ENCODE results near the gene AMOTL2.

The AMOTL2 gene

DNA sequence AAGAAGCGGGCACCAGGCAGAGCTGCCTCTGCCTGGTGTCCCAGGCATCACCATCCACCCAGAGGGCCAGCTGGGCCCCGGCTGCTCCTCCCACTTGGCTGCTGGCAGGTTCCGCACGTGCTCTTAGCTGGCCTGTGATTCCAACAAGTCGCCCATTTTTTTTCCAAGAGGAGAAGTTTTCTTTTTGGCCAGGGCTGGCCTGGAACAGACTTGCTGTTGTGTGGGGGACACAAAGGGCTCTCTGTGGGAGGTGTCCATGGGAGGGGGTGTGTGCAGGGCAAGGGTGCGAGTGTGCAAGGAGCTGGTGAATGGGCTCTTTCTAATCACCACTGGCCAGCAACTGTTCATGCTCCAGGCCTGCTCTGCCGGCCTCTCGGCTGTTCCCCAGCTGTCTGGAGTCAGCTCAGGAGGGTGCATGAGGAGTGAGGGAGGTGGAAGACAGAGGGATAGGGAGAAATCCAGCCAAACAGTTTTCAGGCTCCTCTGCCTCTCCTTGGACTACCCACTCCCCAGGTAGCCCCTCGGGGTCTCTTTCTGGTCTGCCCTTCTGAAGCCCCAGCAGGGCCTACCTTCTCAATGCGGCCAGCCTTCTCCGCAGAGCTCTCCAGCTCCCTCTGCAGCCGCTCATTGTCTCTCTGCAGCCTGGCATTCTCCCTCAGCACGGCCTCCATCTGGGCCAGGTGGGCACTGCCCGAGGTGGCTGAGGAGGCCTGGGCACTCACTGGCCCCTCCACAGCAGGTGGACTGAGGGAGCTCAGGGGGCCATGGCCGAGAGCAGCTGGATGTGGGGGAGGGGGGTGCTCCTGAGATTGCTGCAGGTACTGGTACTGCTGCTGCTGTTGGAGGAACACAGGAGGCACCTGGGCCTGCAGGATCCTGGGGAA, 7.1 kb downstream of the AMOTL2 start:
- CTCF ChIA-PET: interaction anchor here (1.0 kb wide), 1 partner anchor 13 kb away, joined by 3 read pairs; no protein-coding TSS in a partner anchor
- Histone ChIP-seq H3K9me3 (ENCODE audit: control extremely low read depth in 1 of 5, control insufficient read depth in 4 of 5, insufficient read depth in 2 of 5, low read depth in 1 of 5, low read length in 4 of 5) (no peaks in the 10 kb centered on the region), H3K27me3 (replicated peaks in 2 of 5; ENCODE audit: control insufficient read depth in 4 of 5, insufficient read depth in 5 of 5, low read length in 4 of 5) (peaks cover 0 to 3% (median 0%) of the 10 kb centered on the region in 5 experiments), H3K4me1 (ENCODE audit: control extremely low read depth in 1 of 4, control insufficient read depth in 4 of 4, insufficient read depth in 4 of 4, low read length in 3 of 4) (peaks cover 2 to 32% (median 28%) of the 10 kb centered on the region in 4 experiments), H3K4me3 (ENCODE audit: control insufficient read depth in 1 of 7, extremely low read depth in 1 of 7, insufficient read depth in 4 of 7, low read depth in 2 of 7, low read length in 6 of 7) (no peak overlapping the region), H3K36me3 (ENCODE audit: control insufficient read depth in 4 of 4, insufficient read depth in 4 of 4, low read length in 3 of 4) (no peaks in the 10 kb centered on the region), H3K27ac (ENCODE audit: insufficient read depth in 1 of 2, low read depth in 1 of 2, low read length in 2 of 2, poor library complexity in 1 of 2, severe bottlenecking in 2 of 2) (no peak overlapping the region)
- POLR2A ChIA-PET: no interaction called here
- no peak for DNase-seq
- WGBS (ENCODE audit: insufficient coverage): 93% methylated on average over 10 of the region's 15 CpGs

DNA sequence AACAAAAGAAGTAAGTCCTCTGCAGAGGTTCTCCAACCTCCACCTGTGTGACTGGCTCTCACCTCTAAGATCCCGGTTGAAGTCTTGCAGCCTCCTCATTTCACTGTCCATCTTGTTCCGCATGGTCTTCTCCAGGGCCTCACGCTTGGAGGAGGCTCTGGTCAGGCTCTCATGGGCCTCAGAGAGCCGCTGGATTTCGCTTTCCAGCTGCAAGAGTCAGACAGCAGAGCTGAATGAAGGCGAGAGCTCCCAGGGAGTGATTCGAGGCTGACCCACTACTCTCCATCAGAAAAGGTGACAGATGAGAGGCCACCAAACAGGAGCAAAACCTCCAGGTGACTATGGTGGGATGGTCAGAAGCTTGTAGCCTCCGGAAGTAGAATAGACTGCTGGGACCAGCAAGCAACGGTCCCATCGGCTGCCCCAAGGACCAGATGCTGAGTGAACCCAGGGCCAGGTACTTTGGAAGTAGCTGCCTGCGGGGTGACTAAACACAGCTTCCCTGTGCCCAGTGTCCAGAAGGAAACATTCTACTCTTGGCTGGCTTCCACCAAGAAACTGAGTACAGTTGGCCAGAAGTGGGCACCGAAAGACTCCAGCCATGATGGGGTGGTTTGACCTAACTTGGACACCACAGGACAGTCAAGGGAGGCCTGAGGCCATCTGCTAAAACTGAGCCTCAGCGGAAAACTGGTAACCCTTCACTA, 7.9 kb downstream of the AMOTL2 start:
- no peak for DNase-seq
- ChIA-PET CTCF (interaction anchor here (1.0 to 3.4 kb wide), 2 partner anchors 12 kb away, joined by 3 to 16 read pairs; no protein-coding TSS in a partner anchor), POLR2A (no interaction called here)
- Histone ChIP-seq H3K27me3 (replicated peaks in 2 of 5; ENCODE audit: control insufficient read depth in 4 of 5, insufficient read depth in 5 of 5, low read length in 4 of 5) (no peaks in the 10 kb centered on the region), H3K4me3 (ENCODE audit: control insufficient read depth in 1 of 7, extremely low read depth in 1 of 7, insufficient read depth in 4 of 7, low read depth in 2 of 7, low read length in 6 of 7) (no peak overlapping the region), H3K36me3 (ENCODE audit: control insufficient read depth in 4 of 4, insufficient read depth in 4 of 4, low read length in 3 of 4) (no peaks in the 10 kb centered on the region), H3K9me3 (ENCODE audit: control extremely low read depth in 1 of 5, control insufficient read depth in 4 of 5, insufficient read depth in 2 of 5, low read depth in 1 of 5, low read length in 4 of 5) (no peaks in the 10 kb centered on the region), H3K27ac (ENCODE audit: insufficient read depth in 1 of 2, low read depth in 1 of 2, low read length in 2 of 2, poor library complexity in 1 of 2, severe bottlenecking in 2 of 2) (no peak overlapping the region), H3K4me1 (ENCODE audit: control extremely low read depth in 1 of 4, control insufficient read depth in 4 of 4, insufficient read depth in 4 of 4, low read length in 3 of 4) (peaks cover 2 to 32% (median 28%) of the 10 kb centered on the region in 4 experiments)
- WGBS (ENCODE audit: insufficient coverage): 94% methylated on average over 12 of the region's 13 CpGs

DNA sequence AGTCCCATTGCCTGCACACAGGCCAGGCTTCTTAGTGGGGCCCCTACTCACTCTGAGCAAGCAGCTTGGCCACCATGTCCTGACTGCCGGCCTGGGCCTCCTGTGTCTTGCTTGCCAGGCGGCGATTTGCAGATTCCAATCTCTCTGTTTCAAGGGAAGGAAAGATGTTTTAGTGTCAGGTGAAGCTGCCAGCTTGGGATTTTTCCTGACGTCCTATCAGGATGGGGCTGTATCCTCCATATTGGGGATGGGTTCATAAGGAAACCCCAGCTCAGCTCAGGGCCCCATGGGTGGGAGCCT, 8.5 kb downstream of the AMOTL2 start:
- H3K36me3 ChIP-seq (ENCODE audit: control insufficient read depth in 4 of 4, insufficient read depth in 4 of 4, low read length in 3 of 4): no peaks in the 10 kb centered on the region
- CTCF ChIA-PET: interaction anchor here (1.0 to 3.4 kb wide), 5 partner anchors 9 to 117 kb away, joined by 3 to 16 read pairs (median 9); partner anchors contain the start of gene AMOTL2
- no peak overlapping the region for H3K27ac ChIP-seq (ENCODE audit: insufficient read depth in 1 of 2, low read depth in 1 of 2, low read length in 2 of 2, poor library complexity in 1 of 2, severe bottlenecking in 2 of 2)

DNA sequence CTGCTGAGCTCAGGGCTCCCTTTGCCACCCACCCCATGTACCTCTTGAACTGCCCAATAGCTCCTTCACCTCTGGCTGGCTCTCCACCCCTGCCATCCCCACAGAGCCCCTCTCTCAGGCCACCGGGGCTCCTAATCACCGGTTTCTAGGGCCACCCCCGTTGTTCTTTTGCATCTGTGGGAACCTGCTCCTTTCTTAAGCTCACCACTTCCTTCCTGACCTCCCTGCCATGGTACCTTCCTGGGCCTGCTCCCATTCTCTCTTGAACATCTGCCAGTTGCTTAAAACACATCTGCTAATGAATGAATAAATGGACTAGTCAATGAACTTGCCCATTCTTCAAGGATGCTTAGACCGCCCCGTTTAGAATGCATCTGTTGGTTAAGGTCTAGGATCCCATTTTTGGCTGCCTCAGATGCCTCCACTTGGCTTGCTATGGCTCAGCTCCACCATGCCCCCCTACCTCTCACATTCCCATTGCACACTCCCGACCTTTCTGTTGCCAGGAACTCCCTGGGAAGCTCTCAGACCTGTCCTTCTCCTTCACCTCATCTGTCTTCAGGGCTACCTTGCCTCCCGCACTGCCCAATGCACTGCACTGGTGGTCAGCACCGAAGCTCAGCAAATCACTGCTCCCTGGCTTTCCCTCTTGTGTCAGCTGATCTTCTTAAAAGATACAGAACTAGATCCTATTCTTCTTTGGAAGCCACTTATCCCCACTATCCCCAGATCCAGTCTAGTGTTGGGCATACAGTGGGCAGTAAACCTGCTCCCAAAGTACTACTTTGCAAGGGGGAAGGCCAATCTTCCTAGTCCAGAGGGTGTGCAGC, 9.1 kb downstream of the AMOTL2 start:
- 51% methylated on average over 8 of the region's 8 CpGs for WGBS (ENCODE audit: insufficient coverage)
- ChIA-PET CTCF (interaction anchor here (0.8 to 3.4 kb wide), 15 partner anchors 10 to 117 kb away, joined by 3 to 16 read pairs (median 5); partner anchors contain the start of gene AMOTL2), POLR2A (no interaction called here)
- no peaks in the 10 kb centered on the region for H3K36me3 ChIP-seq (ENCODE audit: control insufficient read depth in 4 of 4, insufficient read depth in 4 of 4, low read length in 3 of 4)
- peaks cover 2 to 32% (median 28%) of the 10 kb centered on the region in 4 experiments for H3K4me1 ChIP-seq (ENCODE audit: control extremely low read depth in 1 of 4, control insufficient read depth in 4 of 4, insufficient read depth in 4 of 4, low read length in 3 of 4)
- no peaks in the 10 kb centered on the region for H3K9me3 ChIP-seq (ENCODE audit: control extremely low read depth in 1 of 5, control insufficient read depth in 4 of 5, insufficient read depth in 2 of 5, low read depth in 1 of 5, low read length in 4 of 5)
- no peaks in the 10 kb centered on the region for H3K27me3 ChIP-seq (replicated peaks in 2 of 5; ENCODE audit: control insufficient read depth in 4 of 5, insufficient read depth in 5 of 5, low read length in 4 of 5)
- H3K27ac ChIP-seq (ENCODE audit: insufficient read depth in 1 of 2, low read depth in 1 of 2, low read length in 2 of 2, poor library complexity in 1 of 2, severe bottlenecking in 2 of 2): no peak overlapping the region
- peak in 2 of 3 donors; percentile 39 to 45 for DNase-seq
- peak overlapping the region in 2 of 7 experiments; percentile 71 to 79 for H3K4me3 ChIP-seq (ENCODE audit: control insufficient read depth in 1 of 7, extremely low read depth in 1 of 7, insufficient read depth in 4 of 7, low read depth in 2 of 7, low read length in 6 of 7)

More for the DNA sequence above, 8.5 kb downstream of the AMOTL2 start:
- Histone ChIP-seq H3K27me3 (replicated peaks in 2 of 5; ENCODE audit: control insufficient read depth in 4 of 5, insufficient read depth in 5 of 5, low read length in 4 of 5) (no peaks in the 10 kb centered on the region), H3K4me1 (ENCODE audit: control extremely low read depth in 1 of 4, control insufficient read depth in 4 of 4, insufficient read depth in 4 of 4, low read length in 3 of 4) (peaks cover 2 to 32% (median 28%) of the 10 kb centered on the region in 4 experiments), H3K4me3 (ENCODE audit: control insufficient read depth in 1 of 7, extremely low read depth in 1 of 7, insufficient read depth in 4 of 7, low read depth in 2 of 7, low read length in 6 of 7) (no peak overlapping the region), H3K9me3 (ENCODE audit: control extremely low read depth in 1 of 5, control insufficient read depth in 4 of 5, insufficient read depth in 2 of 5, low read depth in 1 of 5, low read length in 4 of 5) (no peaks in the 10 kb centered on the region)
- no peak for DNase-seq
- POLR2A ChIA-PET: no interaction called here
- WGBS (ENCODE audit: insufficient coverage): 86% methylated on average over 1 of the region's 4 CpGs

DNA sequence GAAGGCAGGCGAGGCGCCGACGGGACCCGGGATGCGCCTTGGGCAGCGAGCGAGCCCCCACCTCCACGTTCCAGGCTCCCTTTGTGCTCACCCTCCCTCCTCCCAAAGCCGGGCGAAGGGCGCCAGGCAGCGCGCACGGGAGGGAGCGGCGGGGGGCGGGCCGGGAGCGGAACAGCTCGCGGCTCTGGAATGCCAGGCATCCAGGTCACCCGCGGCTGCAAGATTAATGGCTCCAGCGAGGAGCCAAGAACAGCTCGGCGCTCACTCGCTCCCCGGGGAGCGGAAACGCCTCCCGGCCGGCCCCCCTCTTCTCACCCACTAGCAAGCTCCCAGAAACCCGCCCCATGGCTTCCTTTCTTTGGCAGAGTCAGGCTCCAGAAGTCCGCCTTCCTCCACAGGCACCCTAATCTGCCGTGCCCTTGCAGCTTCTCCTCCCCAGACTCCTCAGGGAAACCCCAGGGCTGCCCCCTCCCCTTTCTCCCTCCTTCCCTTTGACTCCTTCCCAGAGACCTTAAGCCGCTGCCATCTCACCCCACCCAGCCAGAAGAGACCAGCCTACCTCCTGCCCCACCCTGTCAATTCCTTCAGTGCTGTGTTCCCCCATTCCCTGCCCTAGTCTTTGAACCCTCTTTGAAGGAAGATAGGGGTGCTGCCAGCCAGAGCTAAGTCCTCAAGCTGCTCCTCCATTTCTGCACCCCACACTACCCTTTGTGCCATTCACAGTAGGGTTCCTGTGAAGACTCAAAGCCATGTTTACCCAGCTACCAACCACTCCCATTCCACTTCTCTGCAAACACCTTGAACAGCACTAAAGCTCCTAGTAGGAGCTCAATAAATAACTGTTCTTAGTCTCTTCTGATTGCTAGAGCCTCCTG, 9.9 kb downstream of the AMOTL2 start:
- no peak overlapping the region for H3K27ac ChIP-seq (ENCODE audit: insufficient read depth in 1 of 2, low read depth in 1 of 2, low read length in 2 of 2, poor library complexity in 1 of 2, severe bottlenecking in 2 of 2)
- 0% methylated on average over 12 of the region's 37 CpGs for WGBS (ENCODE audit: insufficient coverage)

DNA sequence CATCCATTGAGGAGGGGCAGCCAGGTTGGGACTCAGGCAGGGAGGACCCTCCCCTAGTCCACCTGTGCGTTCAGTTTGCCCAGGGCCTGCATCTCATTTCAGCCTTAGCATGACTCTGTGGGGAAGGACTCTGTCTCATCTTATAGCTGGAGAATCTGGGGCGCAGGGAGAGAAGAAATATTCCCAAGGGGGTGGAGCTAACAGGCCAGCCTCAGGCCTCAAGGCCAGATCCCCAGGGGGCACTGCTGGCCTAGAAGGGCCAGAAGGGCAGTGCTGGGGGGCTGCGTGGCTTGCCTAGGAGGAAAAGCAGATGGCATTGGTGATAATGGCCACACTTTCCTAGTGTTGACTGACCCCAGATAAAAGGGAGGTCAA, 10.9 kb downstream of the AMOTL2 start:
- H3K4me1 ChIP-seq (ENCODE audit: control extremely low read depth in 1 of 4, control insufficient read depth in 4 of 4, insufficient read depth in 4 of 4, low read length in 3 of 4): peaks cover 2 to 26% (median 22%) of the 10 kb centered on the region in 4 experiments
- no peaks in the 10 kb centered on the region for H3K36me3 ChIP-seq (ENCODE audit: control insufficient read depth in 4 of 4, insufficient read depth in 4 of 4, low read length in 3 of 4)
- no peak for DNase-seq
- H3K27ac ChIP-seq (ENCODE audit: insufficient read depth in 1 of 2, low read depth in 1 of 2, low read length in 2 of 2, poor library complexity in 1 of 2, severe bottlenecking in 2 of 2): no peak overlapping the region
- H3K4me3 ChIP-seq (ENCODE audit: control insufficient read depth in 1 of 7, extremely low read depth in 1 of 7, insufficient read depth in 4 of 7, low read depth in 2 of 7, low read length in 6 of 7): peak overlapping the region in 6 of 7 experiments; percentile 37 to 79 (median 53)
- CTCF ChIA-PET: interaction anchor here (1.3 to 3.4 kb wide), 12 partner anchors 9 to 151 kb away, joined by 3 to 16 read pairs (median 5); partner anchors contain the start of gene AMOTL2
- no peaks in the 10 kb centered on the region for H3K27me3 ChIP-seq (replicated peaks in 2 of 5; ENCODE audit: control insufficient read depth in 4 of 5, insufficient read depth in 5 of 5, low read length in 4 of 5)
- POLR2A ChIA-PET: no interaction called here
- WGBS (ENCODE audit: insufficient coverage): no CpG with 5 or more reads among the region's 3 CpGs
- no peaks in the 10 kb centered on the region for H3K9me3 ChIP-seq (ENCODE audit: control extremely low read depth in 1 of 5, control insufficient read depth in 4 of 5, insufficient read depth in 2 of 5, low read depth in 1 of 5, low read length in 4 of 5)

More for the DNA sequence above, 9.9 kb downstream of the AMOTL2 start:
- CTCF ChIA-PET: interaction anchor here (0.8 to 3.4 kb wide), 18 partner anchors 10 to 152 kb away, joined by 3 to 16 read pairs (median 5); partner anchors contain the start of gene AMOTL2
- peak in 2 of 3 donors; percentile 25 for DNase-seq
- Histone ChIP-seq H3K4me3 (ENCODE audit: control insufficient read depth in 1 of 7, extremely low read depth in 1 of 7, insufficient read depth in 4 of 7, low read depth in 2 of 7, low read length in 6 of 7) (peak overlapping the region; percentile 30 to 79 (median 47)), H3K27me3 (replicated peaks in 2 of 5; ENCODE audit: control insufficient read depth in 4 of 5, insufficient read depth in 5 of 5, low read length in 4 of 5) (no peaks in the 10 kb centered on the region), H3K4me1 (ENCODE audit: control extremely low read depth in 1 of 4, control insufficient read depth in 4 of 4, insufficient read depth in 4 of 4, low read length in 3 of 4) (peaks cover 2 to 31% (median 26%) of the 10 kb centered on the region in 4 experiments), H3K9me3 (ENCODE audit: control extremely low read depth in 1 of 5, control insufficient read depth in 4 of 5, insufficient read depth in 2 of 5, low read depth in 1 of 5, low read length in 4 of 5) (no peaks in the 10 kb centered on the region), H3K36me3 (ENCODE audit: control insufficient read depth in 4 of 4, insufficient read depth in 4 of 4, low read length in 3 of 4) (no peaks in the 10 kb centered on the region)
- POLR2A ChIA-PET: no interaction called here

Measured in common myeloid progenitor, CD34-positive (primary cell).